ENCODE measurements around the gene LAMB3. TPM values are rescaled to one million over a fixed set of nuclear protein-coding genes. Genes with fewer than 3 reads are reported as not detected.

LAMB3 gene
- total and polyA plus RNA-seq, 4 donors: 14.6 to 121 (median 68.6) TPM

DNA sequence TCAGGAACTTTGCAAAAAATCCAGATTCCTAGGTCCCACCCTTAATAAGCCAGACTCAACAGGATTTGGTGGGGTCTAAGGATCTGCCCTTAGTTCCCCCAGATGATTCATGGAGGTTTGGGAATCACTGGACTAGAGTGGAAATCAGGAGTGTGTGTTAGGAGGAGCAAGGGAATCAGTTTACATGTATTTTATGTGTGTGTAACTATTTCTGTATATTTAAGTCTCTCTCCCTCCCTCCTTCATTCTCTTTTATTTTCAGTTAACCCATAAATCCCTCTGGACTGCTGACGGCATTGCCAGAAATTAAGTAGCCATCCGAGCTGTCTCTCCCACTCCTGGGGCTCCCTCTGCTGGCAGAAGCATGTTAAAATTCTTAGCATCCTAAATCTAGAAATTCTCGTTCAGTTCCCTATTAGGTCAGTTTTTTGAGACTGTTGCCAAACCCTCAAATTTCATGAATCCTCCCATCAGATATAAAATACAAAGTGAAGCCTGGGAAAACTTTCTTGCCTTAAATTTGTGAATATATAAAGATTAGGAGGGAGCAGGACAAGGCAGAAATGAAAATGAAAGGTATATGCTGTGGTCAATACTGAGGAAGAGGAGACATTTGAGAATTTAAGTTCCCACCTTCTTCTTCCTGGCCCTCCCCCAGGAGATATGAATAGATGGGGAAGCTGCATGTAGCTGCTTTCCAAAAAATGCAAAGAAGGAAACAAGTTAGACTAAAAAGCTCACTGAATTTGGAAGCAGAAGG is 40.7 kb upstream of the LAMB3 start:
- DNase-seq (peak; percentile 86 to 93 (median 92)), ATAC-seq (ENCODE audit: insufficient read depth, low FRiP score) (peak; percentile 59)
- Histone ChIP-seq H3K36me3 (ENCODE audit: control insufficient read depth in 4 of 4, insufficient read depth in 4 of 4, low read length in 4 of 4) (no peaks in the 10 kb centered on the region), H3K9ac (ENCODE audit: insufficient read depth in 1 of 2, low read length in 2 of 2) (peak overlapping the region in 1 of 2 donors; percentile 7), H3K4me3 (no peak overlapping the region), H3K9me3 (ENCODE audit: control insufficient read depth in 4 of 4, insufficient read depth in 3 of 4, low read length in 3 of 4) (no peaks in the 10 kb centered on the region), H3K27ac (ENCODE audit: low read depth in 1 of 2, low read length in 1 of 2) (peak overlapping the region in 1 of 2 donors; percentile 41), H3K27me3 (ENCODE audit: control insufficient read depth in 3 of 3, insufficient read depth in 3 of 3, low read length in 2 of 3) (peaks cover 0 to 4% (median 0%) of the 10 kb centered on the region in 3 donors), H3K4me1 (ENCODE audit: control insufficient read depth in 5 of 5, insufficient read depth in 5 of 5, low read length in 5 of 5) (peaks cover 4 to 26% (median 11%) of the 10 kb centered on the region in 5 donors)
- WGBS, 2 donors: 2 to 4% methylated on average over 3 of the region's 3 CpGs
- TF ChIP-seq, protein P1, sequence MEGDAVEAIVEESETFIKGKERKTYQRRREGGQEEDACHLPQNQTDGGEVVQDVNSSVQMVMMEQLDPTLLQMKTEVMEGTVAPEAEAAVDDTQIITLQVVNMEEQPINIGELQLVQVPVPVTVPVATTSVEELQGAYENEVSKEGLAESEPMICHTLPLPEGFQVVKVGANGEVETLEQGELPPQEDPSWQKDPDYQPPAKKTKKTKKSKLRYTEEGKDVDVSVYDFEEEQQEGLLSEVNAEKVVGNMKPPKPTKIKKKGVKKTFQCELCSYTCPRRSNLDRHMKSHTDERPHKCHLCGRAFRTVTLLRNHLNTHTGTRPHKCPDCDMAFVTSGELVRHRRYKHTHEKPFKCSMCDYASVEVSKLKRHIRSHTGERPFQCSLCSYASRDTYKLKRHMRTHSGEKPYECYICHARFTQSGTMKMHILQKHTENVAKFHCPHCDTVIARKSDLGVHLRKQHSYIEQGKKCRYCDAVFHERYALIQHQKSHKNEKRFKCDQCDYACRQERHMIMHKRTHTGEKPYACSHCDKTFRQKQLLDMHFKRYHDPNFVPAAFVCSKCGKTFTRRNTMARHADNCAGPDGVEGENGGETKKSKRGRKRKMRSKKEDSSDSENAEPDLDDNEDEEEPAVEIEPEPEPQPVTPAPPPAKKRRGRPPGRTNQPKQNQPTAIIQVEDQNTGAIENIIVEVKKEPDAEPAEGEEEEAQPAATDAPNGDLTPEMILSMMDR (IDR thresholded peaks at IDR 0.05; ENCODE audit: control extremely low read depth, extremely low read depth): peak; percentile 76

DNA sequence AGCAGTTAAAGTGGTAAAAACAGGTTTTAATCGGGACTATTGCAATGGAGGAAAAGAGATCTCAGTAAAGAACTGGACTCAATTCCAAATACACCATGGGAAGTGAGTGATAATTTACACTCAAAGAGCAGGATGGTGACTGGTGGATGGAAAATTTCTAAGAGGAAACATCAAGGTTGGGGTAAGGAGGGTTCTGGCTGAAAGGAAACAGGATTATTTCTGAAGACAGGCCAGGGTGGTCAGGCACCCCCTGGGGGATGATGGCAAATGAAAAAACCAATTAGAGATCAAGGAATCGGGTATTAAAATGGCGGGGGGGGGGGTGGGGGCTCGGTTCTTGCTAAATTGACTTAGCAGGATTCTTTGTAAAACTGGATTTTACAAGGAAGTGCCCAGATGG is 40.1 kb upstream of the LAMB3 start:
- Histone ChIP-seq H3K9me3 (ENCODE audit: control insufficient read depth in 4 of 4, insufficient read depth in 3 of 4, low read length in 3 of 4) (no peaks in the 10 kb centered on the region), H3K27ac (ENCODE audit: low read depth in 1 of 2, low read length in 1 of 2) (peak overlapping the region in 1 of 2 donors; percentile 5), H3K36me3 (ENCODE audit: control insufficient read depth in 4 of 4, insufficient read depth in 4 of 4, low read length in 4 of 4) (no peaks in the 10 kb centered on the region), H3K4me1 (ENCODE audit: control insufficient read depth in 5 of 5, insufficient read depth in 5 of 5, low read length in 5 of 5) (peaks cover 4 to 26% (median 13%) of the 10 kb centered on the region in 5 donors), H3K9ac (ENCODE audit: insufficient read depth in 1 of 2, low read length in 2 of 2) (no peak overlapping the region), H3K4me3 (no peak overlapping the region), H3K27me3 (ENCODE audit: control insufficient read depth in 3 of 3, insufficient read depth in 3 of 3, low read length in 2 of 3) (peaks cover 0 to 4% (median 0%) of the 10 kb centered on the region in 3 donors)
- no peak for DNase-seq
- no peak for ATAC-seq (ENCODE audit: insufficient read depth, low FRiP score)
- TF ChIP-seq, protein P1 (IDR thresholded peaks at IDR 0.05; ENCODE audit: control extremely low read depth, extremely low read depth): no peak
- 46 to 59% methylated on average over 4 of the region's 4 CpGs for WGBS, 2 donors

DNA sequence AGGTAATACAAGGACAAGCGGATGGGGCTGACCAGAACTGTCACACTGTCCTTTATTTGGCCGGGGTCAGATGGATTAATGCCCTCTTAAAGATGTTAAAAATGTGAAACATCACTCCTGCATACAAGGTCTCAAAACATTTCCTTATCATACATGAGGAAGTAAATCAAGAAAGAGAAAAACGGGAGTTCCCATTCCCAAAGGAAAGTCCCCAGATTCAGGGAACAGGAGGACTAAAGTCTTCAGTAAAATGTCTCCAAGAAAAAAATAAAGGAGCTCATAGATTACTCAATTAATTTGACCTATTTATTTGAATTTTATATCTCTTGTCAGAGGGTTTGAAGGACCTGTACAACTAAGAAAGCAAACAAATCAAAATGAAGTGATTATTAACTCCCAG is 39.0 kb upstream of the LAMB3 start:
- 60 to 71% methylated on average over 3 of the region's 3 CpGs for WGBS, 2 donors
- Histone ChIP-seq H3K27me3 (ENCODE audit: control insufficient read depth in 3 of 3, insufficient read depth in 3 of 3, low read length in 2 of 3) (peaks cover 0 to 4% (median 0%) of the 10 kb centered on the region in 3 donors), H3K27ac (ENCODE audit: low read depth in 1 of 2, low read length in 1 of 2) (no peak overlapping the region), H3K4me1 (ENCODE audit: control insufficient read depth in 5 of 5, insufficient read depth in 5 of 5, low read length in 5 of 5) (peaks cover 4 to 30% (median 21%) of the 10 kb centered on the region in 5 donors), H3K36me3 (ENCODE audit: control insufficient read depth in 4 of 4, insufficient read depth in 4 of 4, low read length in 4 of 4) (no peaks in the 10 kb centered on the region), H3K9ac (ENCODE audit: insufficient read depth in 1 of 2, low read length in 2 of 2) (no peak overlapping the region), H3K4me3 (no peak overlapping the region), H3K9me3 (ENCODE audit: control insufficient read depth in 4 of 4, insufficient read depth in 3 of 4, low read length in 3 of 4) (no peaks in the 10 kb centered on the region)
- DNase-seq (no peak), ATAC-seq (ENCODE audit: insufficient read depth, low FRiP score) (no peak)
- TF ChIP-seq, protein P1 (IDR thresholded peaks at IDR 0.05; ENCODE audit: control extremely low read depth, extremely low read depth): no peak
